AG04449 (cell line): ENCODE results near the gene SPEG.

Source experiments
- CTCF ChIA-PET: fragments of 350-600 bp; formaldehyde crosslinking; extraction: SDS; loops from one replicate; lab custom pipeline; 2021; ENCODE audit warnings: antibody characterized with exemption; lab: Yijun Ruan, JAX
- POLR2A ChIA-PET: fragments of 400-600, 350-600 bp; formaldehyde crosslinking; extraction: SDS; loops from one replicate; lab custom pipeline; 2020; ENCODE audit warnings: antibody characterized with exemption, inconsistent platforms; lab: Yijun Ruan, JAX
- DNase-seq: peaks from one replicate; pipeline ENCODE4 v3.0.0-alpha.2; 2010; ENCODE audit warnings: low read depth, low spot score
- H3K4me3 ChIP-seq: 2 replicates; pipeline ENCODE4 v1.5.1; 2011; ENCODE audit warnings: low read depth, mild to moderate bottlenecking, control low read depth, low read length
- TF ChIP-seq, protein P1 (sequence below): IDR thresholded peaks from one replicate; pipeline ENCODE4 v1.5.1; 2011; ENCODE audit warnings: mild to moderate bottlenecking, moderate library complexity, low read length, control low read depth, inconsistent platforms; ENCODE audit not compliant: insufficient read depth; ENCODE audit errors: missing control alignments

SPEG gene

DNA sequence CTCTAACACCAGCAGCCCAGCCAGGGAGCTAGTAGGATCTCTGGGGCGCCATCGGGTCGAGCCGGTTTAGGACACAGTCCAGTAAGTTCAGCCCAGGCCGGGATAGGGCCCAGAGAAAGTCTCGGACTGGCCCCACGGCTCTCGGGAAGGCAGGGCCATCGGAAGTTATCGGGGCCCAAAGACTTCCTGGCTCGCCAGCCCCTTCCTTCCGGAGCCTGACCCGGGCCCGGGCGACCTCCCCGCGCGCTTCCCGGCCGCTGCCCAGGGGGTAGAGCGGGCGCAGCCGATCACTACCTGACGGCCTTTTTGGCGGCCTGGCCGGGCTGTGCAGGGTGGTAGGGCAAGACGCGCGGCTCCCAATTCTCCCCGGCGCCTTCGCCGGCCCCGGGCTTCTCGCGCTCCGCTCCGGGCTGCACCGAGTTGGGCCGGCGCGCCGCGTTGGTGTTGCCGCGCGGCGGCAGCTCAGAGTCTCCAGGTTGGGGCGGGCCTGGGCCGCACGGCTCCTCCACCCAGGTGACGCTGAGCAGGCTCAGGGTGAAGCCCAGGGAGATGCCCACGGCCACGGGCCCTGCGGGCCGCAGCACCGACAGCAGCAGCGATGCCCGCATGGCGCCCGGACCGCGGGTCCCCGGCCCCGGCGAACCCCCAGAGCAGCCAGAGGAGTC is 108.4 kb downstream of the SPEG start:
- no peak for DNase-seq
- ChIA-PET CTCF (interaction anchor here (0.7 to 10.5 kb wide), 13 partner anchors 9 to 248 kb away, joined by 3 to 206 read pairs (median 6); no protein-coding TSS in a partner anchor), POLR2A (interaction anchor here (1.0 to 1.8 kb wide), 6 partner anchors 9 to 146 kb away, joined by 4 to 9 read pairs (median 6); partner anchors contain the start of genes GMPPA and STK11IP)
- TF ChIP-seq, protein P1, sequence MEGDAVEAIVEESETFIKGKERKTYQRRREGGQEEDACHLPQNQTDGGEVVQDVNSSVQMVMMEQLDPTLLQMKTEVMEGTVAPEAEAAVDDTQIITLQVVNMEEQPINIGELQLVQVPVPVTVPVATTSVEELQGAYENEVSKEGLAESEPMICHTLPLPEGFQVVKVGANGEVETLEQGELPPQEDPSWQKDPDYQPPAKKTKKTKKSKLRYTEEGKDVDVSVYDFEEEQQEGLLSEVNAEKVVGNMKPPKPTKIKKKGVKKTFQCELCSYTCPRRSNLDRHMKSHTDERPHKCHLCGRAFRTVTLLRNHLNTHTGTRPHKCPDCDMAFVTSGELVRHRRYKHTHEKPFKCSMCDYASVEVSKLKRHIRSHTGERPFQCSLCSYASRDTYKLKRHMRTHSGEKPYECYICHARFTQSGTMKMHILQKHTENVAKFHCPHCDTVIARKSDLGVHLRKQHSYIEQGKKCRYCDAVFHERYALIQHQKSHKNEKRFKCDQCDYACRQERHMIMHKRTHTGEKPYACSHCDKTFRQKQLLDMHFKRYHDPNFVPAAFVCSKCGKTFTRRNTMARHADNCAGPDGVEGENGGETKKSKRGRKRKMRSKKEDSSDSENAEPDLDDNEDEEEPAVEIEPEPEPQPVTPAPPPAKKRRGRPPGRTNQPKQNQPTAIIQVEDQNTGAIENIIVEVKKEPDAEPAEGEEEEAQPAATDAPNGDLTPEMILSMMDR, result no peak
- H3K4me3 ChIP-seq, result peak overlapping the region; percentile 80

- ChIA-PET CTCF (interaction anchor here (0.8 to 10.5 kb wide), 10 partner anchors 17 to 248 kb away, joined by 3 to 206 read pairs (median 7); no protein-coding TSS in a partner anchor), POLR2A (interaction anchor here (0.8 to 1.8 kb wide), 8 partner anchors 9 to 146 kb away, joined by 3 to 9 read pairs (median 6); partner anchors contain the start of genes GMPPA, INHA, OBSL1 and STK11IP)
- peak; percentile 87 for DNase-seq
- TF ChIP-seq, protein P1, result no peak
- peak within 1 kb of the TSS; percentile 80 for H3K4me3 ChIP-seq
These were observed 109.1 kb downstream of the SPEG start, which contains the start of the genes CHPF and TMEM198 for GRCh38 chr2:219543596-219544358. CHPF (minus strand) TSS chr2:219543809; CDS start chr2:219543538, 271 bp downstream. TMEM198 (plus strand) TSS chr2:219544028; CDS start chr2:219544728, 700 bp downstream.

- TF ChIP-seq, protein P1, result no peak
- ChIA-PET POLR2A (interaction anchor here (1.8 kb wide), 1 partner anchor 46 kb away, joined by 7 read pairs; the partner anchor contains the start of gene GMPPA), CTCF (interaction anchor here (1.4 to 10.5 kb wide), 8 partner anchors 16 to 249 kb away, joined by 3 to 206 read pairs (median 16); no protein-coding TSS in a partner anchor)
- H3K4me3 ChIP-seq, result peak overlapping the region; percentile 80; the same call in 1 of the 2 replicates
- no peak for DNase-seq
These were observed 109.9 kb downstream of the SPEG start for GRCh38 chr2:219544567-219544966.

DNA sequence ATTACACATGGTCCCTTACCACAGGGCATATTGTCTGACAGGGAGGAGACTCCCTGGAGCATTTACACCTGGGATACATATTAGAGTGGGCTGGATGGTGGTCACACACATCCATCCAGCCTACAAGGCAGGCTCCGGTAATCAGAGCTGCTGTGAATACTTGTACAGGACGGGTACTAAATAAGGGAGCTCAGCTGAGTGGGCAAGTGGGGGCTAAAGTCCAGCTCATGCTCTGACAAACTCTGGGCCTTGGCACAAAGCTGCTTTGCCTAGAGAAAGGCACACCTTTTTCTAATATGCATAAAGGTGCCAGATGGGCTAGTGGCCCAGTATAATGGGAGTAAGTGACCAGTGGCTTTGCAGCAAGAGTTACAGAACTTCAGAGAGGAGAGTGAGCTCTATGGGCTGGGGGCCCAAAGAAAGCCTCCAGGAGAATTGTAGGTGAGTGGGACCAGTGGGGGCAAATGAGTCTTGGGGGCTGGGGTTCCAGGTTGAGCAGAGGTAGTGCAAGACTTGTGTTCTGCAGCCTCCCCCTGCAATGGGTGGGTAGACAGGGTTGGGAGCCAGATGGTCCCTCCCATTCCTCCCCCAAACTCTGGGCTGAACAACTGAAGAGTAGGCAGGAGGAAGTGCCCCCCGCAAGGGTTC is 110.8 kb downstream of the SPEG start:
- H3K4me3 ChIP-seq, result no peak overlapping the region
- no peak for DNase-seq
- CTCF ChIA-PET, result interaction anchor here (1.6 to 10.5 kb wide), 4 partner anchors 15 to 142 kb away, joined by 12 to 206 read pairs (median 83); no protein-coding TSS in a partner anchor
- POLR2A ChIA-PET, result interaction anchor here (0.7 kb wide), 1 partner anchor 12 kb away, joined by 3 read pairs; no protein-coding TSS in a partner anchor
- TF ChIP-seq, protein P1, result no peak

GRCh38 chr2:219545943-219546352 is 111.3 kb downstream of the SPEG start:
- H3K4me3 ChIP-seq, result no peak overlapping the region
- CTCF ChIA-PET, result interaction anchor here (1.6 to 10.5 kb wide), 3 partner anchors 15 to 98 kb away, joined by 19 to 206 read pairs (median 147); no protein-coding TSS in a partner anchor
- TF ChIP-seq, protein P1, result no peak
- POLR2A ChIA-PET, result interaction anchor here (0.7 kb wide), 1 partner anchor 11 kb away, joined by 3 read pairs; no protein-coding TSS in a partner anchor
- no peak for DNase-seq
